HG03039 (cell line): ENCODE results near the gene ZBTB26.

Experiments used
- ATAC-seq: cut with Tn5 transposase; IDR thresholded peaks from one replicate; pipeline ENCODE4 v1.9.1; 2021; ENCODE audit warnings: mild to moderate bottlenecking, moderate library complexity; ENCODE audit not compliant: unreplicated experiment

The ZBTB26 gene, protein sequence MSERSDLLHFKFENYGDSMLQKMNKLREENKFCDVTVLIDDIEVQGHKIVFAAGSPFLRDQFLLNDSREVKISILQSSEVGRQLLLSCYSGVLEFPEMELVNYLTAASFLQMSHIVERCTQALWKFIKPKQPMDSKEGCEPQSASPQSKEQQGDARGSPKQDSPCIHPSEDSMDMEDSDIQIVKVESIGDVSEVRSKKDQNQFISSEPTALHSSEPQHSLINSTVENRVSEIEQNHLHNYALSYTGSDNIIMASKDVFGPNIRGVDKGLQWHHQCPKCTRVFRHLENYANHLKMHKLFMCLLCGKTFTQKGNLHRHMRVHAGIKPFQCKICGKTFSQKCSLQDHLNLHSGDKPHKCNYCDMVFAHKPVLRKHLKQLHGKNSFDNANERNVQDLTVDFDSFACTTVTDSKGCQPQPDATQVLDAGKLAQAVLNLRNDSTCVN

DNA sequence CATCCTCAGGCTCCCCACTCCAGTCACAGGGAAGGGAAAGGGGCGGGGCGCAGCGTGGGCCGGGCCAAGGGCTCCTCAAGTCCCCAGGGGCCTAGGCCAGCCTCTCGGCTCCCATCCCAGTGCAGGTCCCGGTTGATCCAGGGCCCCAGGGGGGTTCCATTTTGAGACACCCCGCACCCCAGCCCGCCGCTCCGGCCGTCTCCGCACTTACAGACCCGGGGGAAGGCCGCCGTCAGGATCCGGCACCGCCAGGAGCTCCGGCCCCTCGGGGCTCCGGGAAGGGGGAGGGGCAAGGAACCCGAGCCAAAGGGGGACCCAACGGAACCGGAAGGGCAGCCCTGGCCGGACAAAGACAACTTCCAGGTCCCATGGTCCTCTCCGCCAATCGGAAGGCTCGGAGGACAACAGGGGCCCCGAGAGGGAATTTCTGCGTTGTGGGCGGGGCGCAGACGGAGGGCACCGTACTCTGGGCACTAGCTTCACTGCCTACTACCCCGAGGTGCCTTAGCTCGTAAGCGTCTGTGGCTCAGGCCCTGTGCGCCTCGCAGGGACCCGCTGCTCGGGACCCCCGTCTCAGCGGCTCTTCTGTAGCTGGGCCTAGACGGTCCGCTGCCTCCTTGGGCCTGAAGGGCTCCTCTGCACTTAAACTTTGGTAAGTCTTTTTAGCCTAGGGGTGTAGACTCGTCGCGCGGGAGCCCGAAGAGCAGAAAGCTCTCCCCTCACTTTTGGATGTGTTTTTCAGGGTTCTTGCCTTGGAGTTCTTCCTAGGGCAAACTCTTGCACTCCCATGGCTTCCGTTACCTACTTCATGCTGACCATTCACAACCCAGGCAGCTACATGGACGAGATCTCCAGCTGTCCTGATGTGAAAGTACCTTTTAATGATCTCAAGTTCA is at the start of gene ZBTB26:
Gene ZBTB26 (minus strand): TSS at position 287 of the 896 bp plus-strand sequence. CDS start 11,578 bp downstream, outside the sequence.
- peak; percentile 97 for ATAC-seq

DNA sequence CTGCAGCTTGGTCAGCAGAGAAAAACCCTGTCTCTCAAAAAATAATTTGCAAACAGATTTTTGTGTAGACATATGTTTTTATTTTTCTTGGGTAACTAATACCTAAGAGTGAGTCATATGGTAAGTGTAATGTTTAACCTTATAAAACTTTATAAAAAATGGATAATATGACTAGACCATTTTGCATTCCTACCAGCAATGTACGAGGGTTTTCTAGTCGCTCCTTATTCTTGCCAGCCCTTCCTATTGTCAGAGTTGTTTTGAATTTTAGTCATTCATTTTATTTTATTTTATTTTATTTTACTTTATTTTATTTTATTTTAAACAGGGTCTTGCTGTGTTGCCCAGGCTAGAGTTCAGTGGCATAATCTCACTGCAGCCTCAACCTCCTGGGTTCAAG is 47.3 kb upstream of the ZBTB26 start:
- no peak for ATAC-seq

DNA sequence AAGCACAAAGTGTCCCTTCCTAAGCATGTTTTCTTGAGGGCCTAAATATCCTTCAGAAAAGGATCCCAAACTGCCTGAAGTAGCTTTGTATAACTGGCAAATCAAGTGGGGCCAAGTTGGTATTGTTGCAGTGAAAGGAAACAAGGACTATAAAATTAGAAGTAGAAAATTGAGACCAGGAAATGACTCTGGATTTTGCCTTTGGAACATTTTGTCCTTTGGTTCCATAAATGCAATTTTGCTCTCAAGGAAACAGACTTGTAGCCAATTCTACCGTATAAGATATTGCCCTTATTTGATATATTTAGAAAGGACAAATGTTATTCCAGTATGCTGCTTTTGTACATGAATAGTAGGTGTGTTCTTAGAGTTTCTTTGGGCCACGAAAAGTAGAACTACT is 43.9 kb upstream of the ZBTB26 start:
- ATAC-seq, result no peak

DNA sequence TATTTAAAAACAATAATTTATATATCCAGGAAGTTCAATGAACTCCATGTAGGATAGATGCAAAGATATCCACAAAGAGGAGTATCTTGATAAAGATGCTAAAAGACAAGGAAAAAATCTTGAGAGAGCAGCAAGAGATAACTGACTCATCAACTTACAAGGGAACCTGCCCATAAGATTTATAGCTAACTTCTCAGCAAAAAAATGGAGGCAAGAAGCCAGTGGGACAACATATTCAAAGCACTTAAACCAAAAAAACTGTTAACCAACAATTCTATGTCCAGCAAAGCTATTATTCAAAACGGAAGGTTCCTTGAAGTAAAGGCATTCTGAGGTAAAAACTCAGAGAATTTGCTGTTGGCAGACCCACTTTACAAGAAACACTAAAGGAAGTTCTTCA is 29.8 kb upstream of the ZBTB26 start:
- no peak for ATAC-seq

DNA sequence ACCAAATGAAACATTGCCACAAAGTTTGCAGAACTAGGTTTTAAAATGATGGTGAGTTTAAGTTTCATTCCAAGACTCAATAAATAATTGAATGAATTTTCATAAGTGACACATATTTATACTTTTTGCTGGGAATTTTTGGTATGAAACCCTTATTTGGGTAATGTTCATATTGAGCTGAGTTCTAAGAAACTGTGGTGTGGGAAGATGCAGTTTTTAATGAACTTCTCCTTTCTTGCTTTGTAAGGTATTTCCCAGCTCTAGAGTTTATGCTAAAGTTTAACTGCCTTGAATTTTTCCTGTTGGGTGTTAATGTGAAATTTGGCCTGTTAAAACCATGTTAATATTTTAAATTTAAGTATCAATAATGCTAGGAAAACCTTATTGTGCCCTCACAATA is 24.6 kb upstream of the ZBTB26 start:
- ATAC-seq, result no peak

DNA sequence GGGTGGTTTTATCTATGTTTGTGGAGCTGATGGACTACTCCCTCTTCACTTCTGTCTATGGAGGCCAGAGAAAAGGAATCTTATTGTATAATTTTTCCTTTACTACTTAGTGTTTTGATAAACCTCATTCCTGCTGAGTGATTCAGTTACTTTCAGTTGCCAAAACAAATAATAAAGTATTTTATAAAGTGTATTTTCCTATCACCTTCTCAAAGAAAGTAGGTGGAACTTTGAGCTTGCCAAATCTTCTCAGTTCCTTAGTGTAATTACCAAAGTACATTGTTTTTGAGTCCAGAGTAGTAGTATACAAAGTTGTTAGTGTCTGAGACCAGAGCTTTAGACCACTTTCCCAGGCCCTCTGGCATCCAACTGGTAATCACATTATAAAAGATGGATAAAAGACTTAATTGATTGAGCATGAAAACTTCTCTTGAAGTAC is 23.0 kb upstream of the ZBTB26 start:
- no peak for ATAC-seq

DNA sequence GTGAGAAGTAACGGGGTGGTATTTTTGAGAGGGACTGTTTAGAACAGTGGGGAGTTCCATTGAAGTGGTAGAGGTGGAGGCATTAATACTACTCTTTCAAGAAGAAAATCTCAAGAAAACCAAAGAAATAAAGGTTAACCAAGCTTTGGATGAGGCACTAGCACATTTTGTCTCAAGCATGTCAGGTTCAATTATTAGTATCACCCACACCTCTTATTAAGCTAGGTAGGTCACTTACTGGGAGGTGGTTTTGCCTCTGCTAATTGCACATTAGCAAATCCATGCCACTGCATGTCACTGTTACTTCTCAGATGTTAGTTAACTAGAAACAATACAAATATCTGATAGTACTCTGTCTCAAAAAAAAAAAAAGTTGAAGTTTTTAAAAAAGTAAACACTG is 19.7 kb upstream of the ZBTB26 start:
- ATAC-seq, result no peak

DNA sequence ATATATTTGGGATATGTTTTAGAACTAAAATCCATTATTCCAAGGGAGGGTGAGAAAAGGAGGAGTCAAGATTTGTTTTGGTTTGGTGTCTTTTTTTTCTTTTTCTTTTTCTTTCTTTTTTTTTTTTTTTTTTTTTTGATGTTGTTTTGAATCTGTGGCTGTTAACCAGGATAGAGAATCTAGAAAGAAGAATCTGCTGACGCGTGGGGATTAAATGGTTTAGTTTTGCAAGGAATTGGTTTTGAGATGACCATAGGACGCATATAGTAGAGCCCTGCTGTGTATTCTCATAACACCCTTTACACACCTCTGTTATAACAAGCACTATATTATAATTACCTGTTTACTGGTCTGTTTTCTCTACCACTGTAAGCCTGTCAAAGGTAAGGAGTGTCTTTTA is 19.0 kb upstream of the ZBTB26 start:
- no peak for ATAC-seq

DNA sequence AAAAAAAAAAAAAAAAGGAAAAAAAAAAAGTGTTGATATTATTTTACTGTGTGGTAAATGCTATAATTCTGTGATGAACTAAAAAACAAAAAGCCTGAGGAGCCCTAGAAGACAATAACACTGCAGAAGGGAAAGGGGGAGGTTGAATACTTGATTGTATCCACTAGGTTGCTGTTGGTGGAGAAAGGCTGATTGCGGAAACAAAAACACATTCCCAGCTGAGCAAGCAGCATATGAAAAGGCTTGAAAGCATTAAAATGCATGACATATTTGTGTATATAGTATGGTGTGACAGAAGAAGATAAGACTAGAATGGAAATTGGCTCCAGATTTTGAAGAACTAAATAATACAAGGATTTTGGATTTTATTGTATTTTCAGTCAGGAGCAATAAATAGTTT is 18.4 kb upstream of the ZBTB26 start:
- no peak for ATAC-seq

DNA sequence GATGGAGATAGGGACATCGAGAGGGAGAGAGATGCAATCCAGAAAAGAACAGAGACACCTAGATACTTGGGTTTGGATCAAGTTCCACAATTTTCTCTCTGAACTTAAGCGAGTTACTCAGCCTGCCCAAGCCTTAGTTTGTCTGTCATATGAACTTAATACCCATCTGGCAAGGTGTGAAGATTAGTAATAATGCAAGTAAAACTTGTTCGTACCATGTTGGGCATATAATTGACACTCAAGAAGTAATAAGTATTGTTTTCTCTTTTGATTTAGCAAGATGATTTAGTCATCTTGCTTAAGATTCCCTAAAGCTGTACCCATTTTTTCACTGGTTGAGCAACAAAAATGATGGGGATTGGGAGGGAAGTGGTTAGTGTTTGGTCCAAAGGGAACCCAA is 17.0 kb upstream of the ZBTB26 start:
- ATAC-seq, result no peak

DNA sequence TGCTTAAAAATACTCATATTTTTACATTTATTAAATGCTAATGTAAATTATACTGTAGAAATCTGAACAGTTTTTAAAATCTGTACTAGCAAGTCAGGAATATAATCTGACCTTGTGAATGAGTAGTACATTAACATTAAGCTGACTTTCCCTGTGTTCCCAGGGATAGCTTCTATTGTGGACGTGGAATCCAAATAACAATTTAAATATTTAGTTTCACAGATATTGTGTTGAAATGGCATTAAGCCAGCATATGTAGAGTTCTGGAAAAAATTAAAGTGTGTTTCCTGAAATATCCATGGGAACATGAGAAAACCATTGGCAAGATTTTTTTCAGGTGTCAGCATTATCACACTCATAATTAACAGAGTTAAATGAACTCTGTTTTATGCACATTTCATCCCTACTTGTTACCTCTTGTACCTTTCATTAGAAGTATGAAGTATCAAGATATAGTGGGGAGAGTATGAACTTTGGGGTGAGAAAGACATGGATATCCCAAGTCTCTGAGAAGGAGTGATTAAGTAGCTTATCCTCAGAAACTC is 15.2 kb upstream of the ZBTB26 start:
- no peak for ATAC-seq

DNA sequence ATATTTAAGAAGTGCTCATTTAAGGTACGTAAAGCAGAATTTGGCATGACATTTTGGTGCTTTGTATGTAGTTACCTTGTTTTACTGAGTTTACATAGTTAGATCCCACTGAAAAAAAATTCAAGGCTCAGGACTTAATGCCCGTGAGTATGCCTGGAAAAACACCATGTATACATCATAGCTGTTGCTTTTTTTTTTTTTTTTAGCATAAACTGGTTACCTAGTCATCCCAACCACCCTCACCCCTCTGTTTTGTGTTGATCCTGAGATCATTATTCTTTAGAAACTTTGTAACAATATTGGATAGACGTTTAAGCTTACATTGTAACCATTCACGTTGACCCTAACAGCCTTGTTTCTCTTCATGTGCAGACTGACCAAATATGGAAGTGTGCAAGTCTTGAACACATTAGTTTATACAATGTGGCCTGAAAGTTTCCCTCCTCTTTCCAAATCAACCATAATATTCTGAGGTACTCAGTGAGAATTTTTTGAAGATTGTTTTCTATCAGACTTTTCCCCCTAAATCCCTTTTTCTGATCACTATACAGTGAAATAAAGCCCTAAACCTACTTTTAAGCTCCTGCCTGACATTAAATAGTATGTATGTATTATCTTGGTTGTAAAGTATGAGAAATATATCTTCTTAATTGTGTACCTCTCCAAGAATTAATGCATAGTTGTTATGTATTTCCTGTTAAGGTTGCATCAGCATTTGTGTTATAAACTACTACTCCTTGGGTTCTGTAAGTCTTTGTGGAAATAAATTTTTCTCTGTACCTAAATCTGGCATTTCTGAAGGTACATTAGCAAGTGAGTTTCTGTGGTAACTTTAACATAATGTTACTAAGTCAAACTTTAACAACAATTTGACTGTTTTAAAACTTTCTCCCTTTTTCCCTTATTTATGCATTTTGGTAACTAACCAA is 13.9 kb upstream of the ZBTB26 start:
- no peak for ATAC-seq

DNA sequence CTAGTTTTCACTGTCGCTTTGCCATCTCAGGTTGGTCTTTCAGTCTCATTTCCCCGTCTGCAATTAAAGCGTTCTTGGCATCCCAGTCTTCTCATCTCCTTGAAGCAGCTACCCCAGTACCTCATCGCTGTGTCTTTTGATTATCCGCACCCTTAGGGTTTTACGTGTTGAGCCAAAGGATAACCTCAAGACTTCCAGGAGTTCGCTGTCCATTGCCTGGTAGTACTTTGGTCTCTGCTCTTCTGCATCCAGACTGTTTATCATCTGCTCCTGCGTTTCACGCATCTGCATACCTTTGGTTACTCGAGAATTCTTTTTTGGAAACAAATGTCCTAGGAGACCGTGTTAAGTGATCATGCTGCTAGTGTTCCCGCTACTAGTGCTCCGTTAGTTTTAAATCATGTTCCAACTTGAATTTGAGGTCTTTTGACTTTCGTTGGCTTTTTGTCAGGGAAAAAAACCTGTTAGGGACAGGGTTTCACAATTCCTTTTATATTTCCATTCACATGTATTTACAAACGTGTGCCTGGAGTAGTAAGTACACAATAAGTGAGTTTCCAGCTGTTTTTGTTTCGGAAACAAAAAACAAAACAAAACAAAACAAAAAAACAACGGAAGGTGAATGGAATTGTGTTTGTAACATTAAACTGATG is 10.4 kb upstream of the ZBTB26 start:
- ATAC-seq, result no peak

DNA sequence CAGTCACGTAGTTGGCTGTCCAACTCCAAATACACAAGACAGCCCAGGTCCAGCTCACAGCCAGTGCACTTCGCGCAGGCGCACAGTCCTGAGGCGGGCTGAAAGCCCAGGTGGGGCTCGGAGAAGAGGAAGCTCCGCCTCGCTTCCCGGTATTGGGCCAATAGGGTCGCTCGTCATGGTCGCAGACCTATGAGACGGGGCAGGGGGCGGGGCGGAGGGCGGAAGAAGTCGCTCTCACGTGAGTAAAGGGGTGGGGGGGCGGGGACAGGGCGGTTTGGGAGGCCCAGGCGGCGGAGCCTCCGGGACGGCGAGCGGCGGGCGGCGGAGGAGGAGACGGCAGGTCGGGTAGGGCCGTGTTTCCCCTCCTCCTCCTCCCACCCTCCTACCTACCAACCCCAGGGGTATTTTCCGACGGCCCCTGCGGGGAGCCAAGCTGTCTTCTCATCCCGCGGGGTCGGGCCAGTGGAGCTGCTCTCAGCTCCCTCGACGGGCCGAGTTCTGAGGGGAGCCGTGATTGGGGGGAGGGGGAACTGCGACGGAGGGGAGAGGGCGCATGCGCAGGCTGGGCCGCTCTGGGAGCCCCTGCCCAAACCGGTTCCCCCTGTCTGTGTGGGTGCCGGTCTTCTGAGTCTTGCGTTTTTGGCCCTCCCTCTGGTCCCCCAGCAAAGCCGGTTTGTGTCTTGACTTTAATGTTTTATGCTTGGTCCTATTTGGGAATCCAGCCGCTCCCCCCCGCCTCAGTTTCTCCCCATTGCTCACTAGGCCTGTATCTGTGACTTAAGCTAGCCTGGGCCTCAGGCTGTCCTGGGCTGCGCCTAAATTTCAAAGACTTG is 9.7 kb upstream of the ZBTB26 start, which contains the start of gene RABGAP1:
Gene RABGAP1 (plus strand): TSS at position 272 of the 833 bp plus-strand sequence. CDS start 16,040 bp downstream, outside the sequence.
- peak; percentile 98 for ATAC-seq

DNA sequence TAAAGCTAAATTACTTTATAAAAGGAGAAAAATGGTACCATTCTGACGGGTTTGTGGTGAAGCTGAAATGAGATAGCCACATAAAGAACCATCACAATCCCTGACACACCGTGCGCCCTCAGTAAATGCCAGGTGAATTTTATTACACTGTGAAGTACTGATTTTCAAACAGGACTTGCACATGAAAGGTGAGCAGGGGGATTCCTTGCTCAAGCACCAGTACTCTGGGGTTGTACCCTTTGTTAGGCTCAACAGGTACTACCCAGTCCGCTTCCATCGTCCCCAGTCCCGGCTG is 9.1 kb upstream of the ZBTB26 start:
- no peak for ATAC-seq

DNA sequence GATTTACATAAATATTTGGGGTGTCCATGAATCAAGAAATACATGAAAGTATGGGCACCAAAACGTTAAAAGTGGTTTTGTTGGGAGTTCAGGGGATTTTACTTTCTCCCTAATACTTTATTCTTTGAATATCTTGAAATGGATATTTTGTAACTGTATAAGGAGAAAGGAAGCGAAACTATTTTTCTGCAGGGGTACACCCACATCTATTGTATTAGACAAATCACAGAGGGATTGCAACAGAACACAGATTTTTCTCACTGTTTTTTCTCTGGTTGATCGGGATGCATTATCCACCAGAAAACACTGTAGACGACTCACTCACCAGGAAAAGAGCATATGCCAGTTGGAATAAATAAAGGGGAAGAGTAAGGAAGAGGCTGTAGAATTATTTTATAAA is 8.3 kb upstream of the ZBTB26 start:
- no peak for ATAC-seq

DNA sequence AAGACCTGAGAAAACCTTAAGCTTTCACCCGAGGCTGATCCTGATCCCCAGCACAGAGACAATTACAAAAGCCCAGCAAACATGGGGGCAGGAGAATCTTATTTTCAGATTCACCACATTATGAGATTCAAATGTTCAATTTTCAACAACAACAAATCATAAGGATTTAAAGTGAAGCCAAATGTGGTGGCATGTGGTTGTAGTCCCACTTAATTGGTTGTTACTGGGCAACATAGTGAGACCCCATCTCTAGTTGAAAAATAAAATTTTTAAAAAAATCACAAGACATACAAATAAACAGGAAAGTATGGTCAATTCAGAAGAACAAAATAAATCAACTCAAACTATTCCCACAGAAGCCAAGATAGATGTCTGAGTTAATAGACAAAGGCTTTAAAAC is 5.6 kb upstream of the ZBTB26 start:
- no peak for ATAC-seq

DNA sequence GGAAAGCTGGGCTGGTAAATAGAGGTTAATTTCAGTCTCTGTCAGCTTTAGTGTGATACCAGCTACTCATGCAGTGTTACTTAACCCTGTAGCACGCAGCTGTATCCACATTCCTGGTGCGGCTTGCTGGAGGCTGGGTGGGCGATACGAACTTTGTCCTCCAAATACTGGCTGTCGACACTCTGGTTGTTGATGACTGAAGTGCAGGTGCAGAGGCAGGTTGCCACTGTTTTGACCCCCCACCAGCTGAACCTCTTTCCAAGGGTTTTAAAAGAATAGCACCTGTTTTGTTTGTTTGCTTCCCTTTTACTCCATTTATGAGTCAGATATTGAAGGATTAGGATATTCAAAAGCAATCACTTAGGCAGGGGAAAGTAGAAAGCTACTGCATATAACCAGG is 5.2 kb upstream of the ZBTB26 start:
- no peak for ATAC-seq

DNA sequence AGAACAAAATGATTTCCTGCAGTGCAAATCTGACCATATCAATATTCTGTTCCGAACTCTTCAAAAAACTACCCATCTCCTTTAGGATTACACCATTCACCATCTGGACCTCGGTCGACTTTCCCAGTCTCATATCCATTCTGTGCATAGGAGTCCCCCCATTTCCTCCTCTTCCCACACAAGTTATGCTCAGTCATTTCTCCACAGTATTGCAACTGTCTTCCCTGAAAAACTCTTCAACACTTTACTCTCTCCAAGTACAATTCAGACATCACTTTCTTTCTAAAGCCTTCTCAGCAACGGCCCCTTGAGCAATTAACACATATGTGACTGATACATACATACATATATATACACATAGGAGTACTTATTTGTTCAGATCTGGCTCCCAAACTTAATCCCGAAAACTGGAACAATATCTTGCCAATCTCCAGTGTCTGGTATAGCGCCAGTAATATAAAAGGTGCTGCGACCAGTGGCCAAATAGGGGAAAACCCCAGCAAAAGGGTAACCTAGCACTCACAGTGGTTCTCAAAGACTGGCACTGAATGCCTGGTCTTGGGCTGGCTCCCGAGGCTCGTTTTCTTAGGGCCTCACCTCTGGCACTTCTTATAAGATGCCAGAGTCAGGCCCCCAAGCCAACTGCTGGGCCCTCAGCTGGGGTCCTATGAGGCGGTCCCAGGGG is 629 bp downstream of the ZBTB26 start:
- peak; percentile 6 for ATAC-seq
